ENCODE measurements around the gene GID8. TPM values are rescaled to one million over a fixed set of nuclear protein-coding genes. Genes with fewer than 3 reads are reported as not detected.

Gene GID8
- total and polyA plus RNA-seq, 2 of the 13 experiments (the other 11 are each of a cell fraction or from before 2014, with no cell fraction given), result 39.6 to 59.8 TPM

- peak; percentile 99 for TF ChIP-seq ZNF772 (CRISPR knock-in tag; IDR thresholded peaks at IDR 0.05)
- peak; percentile 86; the same call in 1 of the 2 replicates for TF ChIP-seq HINFP (CRISPR knock-in tag; IDR thresholded peaks at IDR 0.05; ENCODE audit: low read depth)
- TF ChIP-seq PTBP1 (IDR thresholded peaks at IDR 0.05; ENCODE audit: low read depth, low read length, poor library complexity, severe bottlenecking), result no peak
- peak; percentile 94 for TF ChIP-seq ZNF687 (CRISPR knock-in tag; IDR thresholded peaks at IDR 0.05)
- no peak for TF ChIP-seq NFIB (CRISPR knock-in tag; IDR thresholded peaks at IDR 0.05; ENCODE audit: borderline replicate concordance)
- no peak for TF ChIP-seq NR3C1 (CRISPR knock-in tag; IDR thresholded peaks at IDR 0.05)
- peak; percentile 93 for TF ChIP-seq BCL6 (CRISPR knock-in tag; IDR thresholded peaks at IDR 0.05)
- no peak; the same call in 1 of the 2 replicates for TF ChIP-seq EEA1 (CRISPR knock-in tag; IDR thresholded peaks at IDR 0.05; ENCODE audit: borderline replicate concordance)
- peak; percentile 87 for TF ChIP-seq ZMYM4 (CRISPR knock-in tag; IDR thresholded peaks at IDR 0.05)
- TF ChIP-seq ATF7 (IDR thresholded peaks at IDR 0.05), result no peak
- peak; percentile 20; the same call in 1 of the 2 replicates for TF ChIP-seq ATF7 (CRISPR knock-in tag; IDR thresholded peaks at IDR 0.05)
- peak; percentile 76; the same call in 1 of the 2 replicates for TF ChIP-seq ZNF724P (CRISPR knock-in tag; IDR thresholded peaks at IDR 0.05; ENCODE audit: borderline replicate concordance)
- no peak for TF ChIP-seq REXO4 (CRISPR knock-in tag; IDR thresholded peaks at IDR 0.05; ENCODE audit: borderline replicate concordance)
- TF ChIP-seq ZBTB7B (CRISPR knock-in tag; IDR thresholded peaks at IDR 0.05), result peak; percentile 96
- TF ChIP-seq RNF219 (CRISPR knock-in tag; IDR thresholded peaks at IDR 0.05), result no peak
- TF ChIP-seq KDM5B (CRISPR knock-in tag; IDR thresholded peaks at IDR 0.05; ENCODE audit: borderline replicate concordance), result peak; percentile 91; the same call in 1 of the 2 replicates
- TF ChIP-seq ZNF253 (CRISPR knock-in tag; IDR thresholded peaks at IDR 0.05; ENCODE audit: borderline replicate concordance), result no peak
- TF ChIP-seq STAT5B (CRISPR knock-in tag; IDR thresholded peaks at IDR 0.05), result 0 out of 2 replicates have a peak, but pooled peaks have one; percentile 75
- TF ChIP-seq MAFK (conservative IDR thresholded peaks at IDR 0.05 in 1 of 2, IDR thresholded peaks at IDR 0.05 in 1 of 2; ENCODE audit: low read length in 2 of 2), result no peak
- peak; percentile 91 for TF ChIP-seq KAT8 (CRISPR knock-in tag; IDR thresholded peaks at IDR 0.05)
These were observed 17.8 kb downstream of the GID8 start (continued) for GRCh38 chr20:62955519-62956386.
